H1 (cell line): ENCODE results near the gene CNOT8. TPM values are rescaled to one million over a fixed set of nuclear protein-coding genes. Genes with fewer than 3 reads are reported as not detected.
A peak's percentile ranks its signal among the peaks of the same experiment; 100 is the strongest.

Experiments used
- CTCF ChIA-PET: fragments of 300-600 bp; sonication (Branson Sonifier 250); formaldehyde crosslinking; loops from one replicate; lab custom pipeline; 2021; ENCODE audit not compliant: partially characterized antibody; lab: Charles Lee
- POLR2A ChIA-PET: fragments of 300-600 bp; sonication (Branson Sonifier 250); formaldehyde crosslinking; loops from one replicate; lab custom pipeline; 2021; ENCODE audit warnings: inconsistent platforms; ENCODE audit not compliant: partially characterized antibody; lab: Charles Lee
- DNase-seq, 2 experiments: peaks; one replicate each; pipeline versions ENCODE4 v3.0.0 to v3.0.0-alpha.2; 2010 to 2022; ENCODE audit warnings: low spot score in 2 of 2, low read depth in 1 of 2, mixed read lengths in 1 of 2
- FAIRE-seq: peaks from 2 replicates; lab custom pipeline; 2011; peaks lifted over from hg19 to GRCh38; lab: Jason Lieb, UNC
- H2AFZ ChIP-seq: 2 replicates; pipeline ENCODE4 v1.8.1; 2012; ENCODE audit warnings: low read length, inconsistent platforms
- H2AK5ac ChIP-seq: 2 replicates; pipeline ENCODE4 v1.6.1; 2013; ENCODE audit warnings: low read depth, low read length
- H2BK120ac ChIP-seq: replicated peaks from 2 replicates; pipeline ENCODE3; 2013; ENCODE audit warnings: low read depth, low read length, inconsistent platforms
- H2BK12ac ChIP-seq: 2 replicates; pipeline ENCODE4 v1.6.1; 2013; ENCODE audit warnings: low read depth, low read length
- H2BK15ac ChIP-seq: 2 replicates; pipeline ENCODE4 v1.6.1; 2013; ENCODE audit warnings: low read length
- H2BK20ac ChIP-seq: 2 replicates; pipeline ENCODE4 v1.6.1; 2013; ENCODE audit warnings: low read length
- H2BK5ac ChIP-seq: 2 replicates; pipeline ENCODE4 v1.6.1; 2013; ENCODE audit warnings: low read depth, low read length
- H3K14ac ChIP-seq: 2 replicates; pipeline ENCODE4 v1.6.1; 2013; ENCODE audit warnings: inconsistent platforms; ENCODE audit not compliant: insufficient read length
- H3K18ac ChIP-seq: 2 replicates; pipeline ENCODE4 v1.6.1; 2013; ENCODE audit warnings: low read length; ENCODE audit errors: extremely low read depth
- H3K23ac ChIP-seq: 2 replicates; pipeline ENCODE4 v1.6.1; 2013; ENCODE audit warnings: inconsistent platforms; ENCODE audit not compliant: insufficient read length
- H3K23me2 ChIP-seq: 2 replicates; pipeline ENCODE4 v1.6.1; 2013; ENCODE audit warnings: low read depth, low read length
- H3K27ac ChIP-seq: 2 replicates; pipeline ENCODE4 v1.6.1; 2011; ENCODE audit warnings: low read depth, low read length, inconsistent platforms
- H3K27me3 ChIP-seq, 4 experiments: replicated peaks in 1 of 4; 1 replicate in 1 of 4; 2 replicates in 3 of 4; pipeline versions ENCODE4 v1.6.1 to v1.8.1; 2011 to 2013; ENCODE audit warnings: low read length in 3 of 4, mild to moderate bottlenecking in 3 of 4, inconsistent platforms in 2 of 4, mixed read lengths in 2 of 4, moderate library complexity in 1 of 4; ENCODE audit not compliant: control insufficient read depth in 3 of 4, insufficient read depth in 3 of 4; ENCODE audit errors: extremely low read depth in 1 of 4
- H3K36me3 ChIP-seq, 4 experiments: 2 replicates each; pipeline versions ENCODE4 v1.6.1 to v1.8.1; 2011 to 2013; ENCODE audit warnings: mild to moderate bottlenecking in 4 of 4, low read length in 3 of 4, moderate library complexity in 2 of 4, control low read depth in 1 of 4, inconsistent platforms in 1 of 4; ENCODE audit not compliant: insufficient read depth in 4 of 4, control insufficient read depth in 2 of 4
- H3K4ac ChIP-seq: replicated peaks from 2 replicates; pipeline ENCODE3; 2013; ENCODE audit warnings: low read length, low read depth, mixed read lengths, inconsistent platforms; ENCODE audit not compliant: insufficient read length
- H3K4me1 ChIP-seq, 4 experiments: replicated peaks in 1 of 4; 1 replicate in 1 of 4; 2 replicates in 3 of 4; pipeline versions ENCODE4 v1.6.1 to v1.8.1; 2011 to 2013; ENCODE audit warnings: low read length in 3 of 4, inconsistent platforms in 2 of 4, mixed read lengths in 1 of 4; ENCODE audit not compliant: insufficient read depth in 4 of 4, control insufficient read depth in 3 of 4
- H3K4me2 ChIP-seq, 2 experiments: 2 replicates each; pipeline versions ENCODE4 v1.6.1 to v1.8.1; 2011 to 2013; ENCODE audit warnings: low read depth in 2 of 2, low read length in 2 of 2, control low read depth in 1 of 2, inconsistent platforms in 1 of 2, mild to moderate bottlenecking in 1 of 2; ENCODE audit not compliant: insufficient read depth in 1 of 2
- H3K4me3 ChIP-seq, 4 experiments: fragments of 200-600, 300-600 bp in 1 of 4; sonication (generic), shearing (Covaris generic), sonication (Bioruptor Twin) in 1 of 4; 2 replicates each; pipeline versions ENCODE4 v1.5.1 to v1.8.1; 2011 to 2016; ENCODE audit warnings: low read length in 4 of 4, low read depth in 3 of 4, control low read depth in 2 of 4, inconsistent platforms in 2 of 4, mild to moderate bottlenecking in 2 of 4, mixed read lengths in 1 of 4, moderate library complexity in 1 of 4; ENCODE audit not compliant: insufficient read depth in 2 of 4; ENCODE audit errors: extremely low read depth in 1 of 4
- H3K56ac ChIP-seq: replicated peaks from 2 replicates; pipeline ENCODE3; 2013; ENCODE audit warnings: low read depth, mild to moderate bottlenecking, mixed read lengths, low read length, inconsistent platforms; ENCODE audit not compliant: insufficient read length
- H3K79me1 ChIP-seq: 2 replicates; pipeline ENCODE4 v1.6.1; 2013; ENCODE audit warnings: low read depth, low read length, control low read depth
- H3K79me2 ChIP-seq, 2 experiments: 2 replicates each; pipeline versions ENCODE4 v1.6.1 to v1.8.1; 2012 to 2013; ENCODE audit warnings: low read length in 2 of 2, mild to moderate bottlenecking in 2 of 2, inconsistent platforms in 1 of 2; ENCODE audit not compliant: insufficient read depth in 2 of 2, control insufficient read depth in 1 of 2
- H3K9ac ChIP-seq, 4 experiments: replicated peaks in 1 of 4; 1 replicate in 1 of 4; 2 replicates in 3 of 4; pipeline versions ENCODE4 v1.6.1 to v1.8.1; 2011 to 2013; ENCODE audit warnings: low read depth in 3 of 4, low read length in 3 of 4, control low read depth in 2 of 4, mild to moderate bottlenecking in 2 of 4, moderate library complexity in 2 of 4, inconsistent platforms in 1 of 4; ENCODE audit errors: extremely low read depth in 1 of 4
- H3K9me3 ChIP-seq, 2 experiments: 2 replicates each; pipeline versions ENCODE4 v1.6.1 to v1.8.1; 2012 to 2013; ENCODE audit warnings: mild to moderate bottlenecking in 2 of 2, moderate library complexity in 2 of 2, control low read depth in 1 of 2, inconsistent platforms in 1 of 2, low read depth in 1 of 2, low read length in 1 of 2, mixed read lengths in 1 of 2; ENCODE audit not compliant: insufficient read depth in 2 of 2
- H4K20me1 ChIP-seq, 2 experiments: replicated peaks in 1 of 2; 2 replicates each; pipeline versions ENCODE3 to v1.8.1; 2011 to 2013; ENCODE audit warnings: inconsistent platforms in 2 of 2, low read length in 2 of 2, mild to moderate bottlenecking in 1 of 2; ENCODE audit not compliant: insufficient read depth in 2 of 2, control insufficient read depth in 1 of 2
- H4K5ac ChIP-seq: 2 replicates; pipeline ENCODE4 v1.6.1; 2013; ENCODE audit warnings: low read length, low read depth, mixed read lengths, inconsistent platforms; ENCODE audit not compliant: insufficient read length
- H4K8ac ChIP-seq: 2 replicates; pipeline ENCODE4 v1.8.0; 2013; ENCODE audit warnings: mild to moderate bottlenecking, moderate library complexity, low read length, inconsistent platforms; ENCODE audit not compliant: insufficient read depth; ENCODE audit errors: extremely low read depth
- H4K91ac ChIP-seq: replicated peaks from 2 replicates; pipeline ENCODE3; 2013; ENCODE audit warnings: low read length, mixed read lengths, inconsistent platforms; ENCODE audit not compliant: insufficient read length
- BCL11A ChIP-seq, 2 experiments: IDR thresholded peaks; one replicate each; pipeline ENCODE4 v1.6.1; 2011; ENCODE audit warnings: low read depth in 2 of 2, low read length in 2 of 2, mild to moderate bottlenecking in 2 of 2
- EZH2 ChIP-seq: fragments of 200-600 bp; sonication (generic); IDR thresholded peaks from 2 replicates; pipeline ENCODE4 v1.7.1; 2012; ENCODE audit warnings: low read depth, mild to moderate bottlenecking, moderate library complexity, low read length, inconsistent platforms; ENCODE audit not compliant: severe bottlenecking
- GABPA ChIP-seq: IDR thresholded peaks from 2 replicates; pipeline ENCODE4 v1.6.1; 2011; ENCODE audit warnings: mild to moderate bottlenecking, low read length, moderate library complexity, borderline replicate concordance; ENCODE audit not compliant: insufficient read depth
- HDAC2 ChIP-seq, 2 experiments: fragments of 300-600 bp in 1 of 2; sonication (generic) in 1 of 2; IDR thresholded peaks; 2 replicates each; pipeline ENCODE4 v1.6.1; 2011 to 2012; ENCODE audit warnings: low read depth in 2 of 2, low read length in 2 of 2, mild to moderate bottlenecking in 2 of 2, moderate library complexity in 2 of 2, borderline replicate concordance in 1 of 2, inconsistent platforms in 1 of 2
- NRF1 ChIP-seq: IDR thresholded peaks from 2 replicates; pipeline ENCODE4 v1.6.1; 2011; ENCODE audit warnings: mild to moderate bottlenecking, low read depth, low read length, improper control_type of control experiment
- POLR2A ChIP-seq, 2 experiments: IDR thresholded peaks; 1 replicate in 1 of 2; 2 replicates in 1 of 2; pipeline ENCODE4 v1.6.1; 2011; ENCODE audit warnings: low read depth in 2 of 2, low read length in 2 of 2, mild to moderate bottlenecking in 2 of 2; ENCODE audit errors: control extremely low read depth in 1 of 2
- SIX5 ChIP-seq: IDR thresholded peaks from 2 replicates; pipeline ENCODE4 v1.6.1; 2011; ENCODE audit warnings: mild to moderate bottlenecking, low read depth, low read length
- TAF7 ChIP-seq: optimal IDR thresholded peaks from 2 replicates; pipeline ENCODE3; 2011; ENCODE audit warnings: low read depth, mild to moderate bottlenecking, inconsistent platforms, low read length, moderate library complexity, borderline replicate concordance
- TBP ChIP-seq: IDR thresholded peaks from 2 replicates; pipeline ENCODE4 v1.6.1; 2011; ENCODE audit warnings: low read depth, low read length, improper control_type of control experiment
- YY1 ChIP-seq: IDR thresholded peaks from 2 replicates; pipeline ENCODE4 v1.6.1; 2011; ENCODE audit warnings: low read depth, mild to moderate bottlenecking, low read length
- WGBS, 2 experiments: shearing (Covaris generic) in 1 of 2; methylation state at CpG; one replicate each; pipeline versions ENCODE4 v1.1.6 to v1.1.7; 2013 to 2015; ENCODE audit warnings: low lambda C conversion rate in 2 of 2, mixed read lengths in 2 of 2, inconsistent platforms in 1 of 2, low coverage in 1 of 2, missing lambda C conversion rate in 1 of 2; ENCODE audit not compliant: insufficient replicate concordance in 2 of 2, insufficient coverage in 1 of 2, insufficient read length in 1 of 2; ENCODE audit errors: extremely low coverage in 1 of 2, missing lambda C conversion rate in 1 of 2; 5-methylcytosine and 5-hydroxymethylcytosine counted together
- polyA plus RNA-seq, 7 experiments: library from polyadenylated mRNA; depleted of rRNA in 3 of 7; stranded (reverse) in 5 of 7; unstranded in 2 of 7; fragments of >200 nt in 5 of 7; fragments of 200-250 nt in 2 of 7; gene quantifications; 1 replicate in 5 of 7; 2 replicates in 1 of 7; 4 replicates in 1 of 7; pipeline versions ENCODE4 v1.2.1 to v1.2.3, GENCODE V29; 2011 to 2013; ENCODE audit warnings: missing spikeins in 2 of 7, mixed read lengths in 2 of 7
- total RNA-seq: library from RNA; stranded (reverse); fragmentation: NEBNext Ultra II Directional; extraction: Animal tissue kit (Norgen Biotek cat#: 25700); gene quantifications from 2 replicates; pipeline ENCODE4 v1.2.1, GENCODE V29; 2021

The CNOT8 gene
- total and polyA plus RNA-seq, 2 of the 8 experiments (the other 6 are each of a cell fraction or from before 2014, with no cell fraction given), result 36.4 to 62.9 TPM

- WGBS, 2 experiments, result 2% methylated on average over 53 of the region's 59 CpGs; no CpG with 5 or more reads in 1 of the 2 experiments
- Histone ChIP-seq H4K20me1 (peaks cover 0 to 3% of the 10 kb centered on the region in 2 experiments), H3K27me3 (no peaks in the 10 kb centered on the region), H3K4ac (peak overlapping the region; percentile 97), H4K8ac (peak overlapping the region; percentile 100), H3K14ac (no peak overlapping the region), H3K36me3 (no peaks in the 10 kb centered on the region), H2BK5ac (peak overlapping the region; percentile 98), H3K27ac (peak overlapping the region; percentile 98), H3K56ac (peak overlapping the region; percentile 94), H4K5ac (peak overlapping the region; percentile 98), H3K79me2 (peaks cover 18 to 40% of the 10 kb centered on the region in 2 experiments), H3K4me3 (peak overlapping the region; percentile 55 to 98 (median 72)), H3K79me1 (peaks cover 5% of the 10 kb centered on the region; the same call in 1 of the 2 replicates), H3K9me3 (no peaks in the 10 kb centered on the region), H2BK120ac (peak overlapping the region; percentile 88), H3K23me2 (peaks cover 7% of the 10 kb centered on the region), H2BK15ac (0 out of 2 replicates have a peak overlapping the region, but pooled peaks have one; percentile 81), H3K4me1 (peaks cover 0 to 9% (median 5%) of the 10 kb centered on the region in 4 experiments; a peak in 6 of 7 replicates), H2AFZ (peak overlapping the region; percentile 89; the same call in 1 of the 2 replicates), H3K18ac (peak overlapping the region; percentile 97; the same call in 1 of the 2 replicates), H2BK20ac (no peak overlapping the region), H3K9ac (peak overlapping the region; percentile 93 to 98 (median 95)), H2BK12ac (peak overlapping the region; percentile 43; the same call in 1 of the 2 replicates), H3K23ac (no peak overlapping the region), H4K91ac (peak overlapping the region; percentile 97), H2AK5ac (no peak overlapping the region), H3K4me2 (peak overlapping the region; percentile 83 to 92)
- FAIRE-seq (no peak), DNase-seq (peak; percentile 79 to 93)
- ChIA-PET CTCF (interaction anchor here (0.9 to 1.9 kb wide), 9 partner anchors 14 to 227 kb away, joined by 3 to 4 read pairs (median 4); no protein-coding TSS in a partner anchor), POLR2A (interaction anchor here (0.6 to 2.4 kb wide), 37 partner anchors 7 to 374 kb away, joined by 3 to 21 read pairs (median 4); partner anchors contain the start of genes FAXDC2 and GEMIN5)
- peak; percentile 12; the same call in 1 of the 2 replicates for TF ChIP-seq NRF1
- TF ChIP-seq YY1, result no peak
- TF ChIP-seq TBP, result no peak; the same call in none of the 2 replicates
- no peak for TF ChIP-seq SIX5
- no peak for TF ChIP-seq GABPA
- TF ChIP-seq TAF7, result no peak
- no peak for TF ChIP-seq BCL11A (IDR thresholded peaks at IDR 0.05; ENCODE audit: low read depth in 2 of 2, low read length in 2 of 2)
- TF ChIP-seq POLR2A (IDR thresholded peaks at IDR 0.05; ENCODE audit: control extremely low read depth in 1 of 2, low read depth in 2 of 2, low read length in 2 of 2), result peak; percentile 67 to 86
- TF ChIP-seq HDAC2 (IDR thresholded peaks at IDR 0.05; ENCODE audit: borderline replicate concordance in 1 of 2, low read depth in 2 of 2, low read length in 2 of 2), result peak in 1 of 2 experiments; percentile 73; a peak in 3 of 4 replicates
- no peak for TF ChIP-seq EZH2
Observed at GRCh38 chr5:154857530-154858296, 714 bp upstream of the CNOT8 start.
